ENCODE measurements around the gene CDH13. TPM values are rescaled to one million over a fixed set of nuclear protein-coding genes. Genes with fewer than 3 reads are reported as not detected.

Gene CDH13
- total RNA-seq, 4 donors from 2014 or later = 5.8 to 36.7 (median 20.4) TPM

GRCh38 chr16:83418565-83418964 is 791.8 kb downstream of the CDH13 start:
- Histone ChIP-seq H3K27ac (no peak overlapping the region), H3K27me3 (no peaks in the 10 kb centered on the region), H3K36me3 (no peaks in the 10 kb centered on the region), H3K4me1 (no peaks in the 10 kb centered on the region), H3K4me3 (no peak overlapping the region), H3K9me3 (no peaks in the 10 kb centered on the region)
- DNase-seq = no peak
- no peak for ATAC-seq
- TF ChIP-seq CTCF (IDR thresholded peaks at IDR 0.05 in 4 of 5, conservative IDR thresholded peaks at IDR 0.05 in 1 of 5) = no peak
- no peak for TF ChIP-seq POLR2A (IDR thresholded peaks at IDR 0.05)
- intact Hi-C loops (cut with DNase I; ENCODE audit: low total_unique reads) = no loop called here
- in situ Hi-C loops (cut with MboI; ENCODE audit: low sequenced_read_pairs in 4 of 4) = no loop called here

DNA sequence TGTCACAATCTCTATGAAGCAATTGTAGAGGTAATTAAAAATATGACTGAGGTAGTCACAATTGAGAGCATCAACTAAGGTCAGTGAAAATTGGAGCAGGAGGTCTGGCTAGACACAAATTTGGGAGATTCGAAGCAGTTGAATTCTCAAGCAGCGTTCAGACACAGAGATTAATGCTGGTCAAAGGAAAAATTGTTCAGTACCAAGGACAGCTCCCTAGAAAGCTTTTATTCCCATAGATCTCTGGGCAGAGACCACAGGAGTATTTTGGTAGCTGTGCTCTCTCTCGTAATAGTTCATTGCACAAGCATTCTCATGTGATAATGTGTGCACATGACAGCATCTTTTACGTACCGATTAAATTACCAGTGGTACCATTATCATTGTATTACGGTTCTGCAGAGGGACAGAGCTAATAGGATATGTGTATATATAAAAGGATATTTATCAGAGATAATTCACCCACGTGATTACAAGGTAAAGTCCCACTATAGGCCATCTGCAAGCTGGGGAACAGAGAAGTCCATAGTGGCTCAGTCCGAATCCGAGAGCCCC is 793.5 kb downstream of the CDH13 start:
- Histone ChIP-seq H3K4me3 (no peak overlapping the region), H3K27ac (no peak overlapping the region), H3K27me3 (no peaks in the 10 kb centered on the region), H3K9me3 (no peaks in the 10 kb centered on the region), H3K4me1 (no peaks in the 10 kb centered on the region), H3K36me3 (no peaks in the 10 kb centered on the region)
- TF ChIP-seq POLR2A (IDR thresholded peaks at IDR 0.05) = no peak
- TF ChIP-seq CTCF (IDR thresholded peaks at IDR 0.05 in 4 of 5, conservative IDR thresholded peaks at IDR 0.05 in 1 of 5) = no peak
- intact Hi-C loops (cut with DNase I; ENCODE audit: low total_unique reads) (no loop called here), in situ Hi-C loops (cut with MboI; ENCODE audit: low sequenced_read_pairs in 4 of 4) (no loop called here)
- DNase-seq (no peak), ATAC-seq (no peak)

GRCh38 chr16:83433201-83433600 is 806.4 kb downstream of the CDH13 start:
- Histone ChIP-seq H3K27ac (no peak overlapping the region), H3K27me3 (no peaks in the 10 kb centered on the region), H3K9me3 (no peaks in the 10 kb centered on the region), H3K36me3 (no peaks in the 10 kb centered on the region), H3K4me3 (no peak overlapping the region), H3K4me1 (no peaks in the 10 kb centered on the region)
- in situ Hi-C loops (cut with MboI; ENCODE audit: low sequenced_read_pairs in 4 of 4) (loop anchor here in 2 of 4 donors (25.0 kb wide), 2 partner anchors 821 to 1171 kb away; no protein-coding TSS in a partner anchor), intact Hi-C loops (cut with DNase I; ENCODE audit: low total_unique reads) (no loop called here)
- no peak for ATAC-seq
- DNase-seq = no peak
- TF ChIP-seq POLR2A (IDR thresholded peaks at IDR 0.05) (no peak), CTCF (IDR thresholded peaks at IDR 0.05 in 4 of 5, conservative IDR thresholded peaks at IDR 0.05 in 1 of 5) (no peak)

DNA sequence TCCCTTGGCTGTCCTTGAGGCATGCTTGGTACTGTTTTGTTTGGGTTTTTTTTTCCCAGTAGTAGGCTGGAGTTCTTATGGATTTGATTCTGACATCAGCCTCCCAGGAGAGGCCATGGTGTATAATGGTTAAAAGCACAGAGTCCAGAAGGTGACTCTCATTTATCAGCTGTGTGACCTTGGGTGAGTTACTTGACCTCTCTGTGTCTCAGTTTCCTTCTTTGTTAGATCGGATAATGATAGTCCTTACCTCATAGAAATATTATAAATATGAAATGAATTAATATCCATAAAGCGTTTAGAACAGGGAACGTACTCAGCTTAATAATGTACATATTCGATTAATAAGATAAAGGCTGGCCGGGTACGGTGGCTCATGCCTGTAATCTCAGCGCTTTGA is 810.3 kb downstream of the CDH13 start:
- Histone ChIP-seq H3K4me1 (no peaks in the 10 kb centered on the region), H3K4me3 (no peak overlapping the region), H3K36me3 (no peaks in the 10 kb centered on the region), H3K27me3 (no peaks in the 10 kb centered on the region), H3K9me3 (no peaks in the 10 kb centered on the region), H3K27ac (no peak overlapping the region)
- no peak for DNase-seq
- ATAC-seq = no peak
- intact Hi-C loops (cut with DNase I; ENCODE audit: low total_unique reads) (no loop called here), in situ Hi-C loops (cut with MboI; ENCODE audit: low sequenced_read_pairs in 4 of 4) (loop anchor here in 2 of 4 donors (25.0 kb wide), 2 partner anchors 825 to 1175 kb away; no protein-coding TSS in a partner anchor)
- TF ChIP-seq POLR2A (IDR thresholded peaks at IDR 0.05) (no peak), CTCF (IDR thresholded peaks at IDR 0.05 in 4 of 5, conservative IDR thresholded peaks at IDR 0.05 in 1 of 5) (no peak)

- Histone ChIP-seq H3K4me1 (no peaks in the 10 kb centered on the region), H3K4me3 (no peak overlapping the region), H3K9me3 (no peaks in the 10 kb centered on the region), H3K36me3 (no peaks in the 10 kb centered on the region), H3K27me3 (no peaks in the 10 kb centered on the region), H3K27ac (no peak overlapping the region)
- no peak for TF ChIP-seq CTCF (IDR thresholded peaks at IDR 0.05 in 4 of 5, conservative IDR thresholded peaks at IDR 0.05 in 1 of 5)
- no peak for TF ChIP-seq POLR2A (IDR thresholded peaks at IDR 0.05)
- ATAC-seq = no peak
- in situ Hi-C loops (cut with MboI; ENCODE audit: low sequenced_read_pairs in 4 of 4) (loop anchor here in 2 of 4 donors (25.0 kb wide), 2 partner anchors 826 to 1176 kb away; no protein-coding TSS in a partner anchor), intact Hi-C loops (cut with DNase I; ENCODE audit: low total_unique reads) (no loop called here)
- DNase-seq = no peak
Observed at GRCh38 chr16:83438326-83438725, 811.6 kb downstream of the CDH13 start.
